ENCODE measurements around the gene MAT2A.

MAT2A gene

DNA sequence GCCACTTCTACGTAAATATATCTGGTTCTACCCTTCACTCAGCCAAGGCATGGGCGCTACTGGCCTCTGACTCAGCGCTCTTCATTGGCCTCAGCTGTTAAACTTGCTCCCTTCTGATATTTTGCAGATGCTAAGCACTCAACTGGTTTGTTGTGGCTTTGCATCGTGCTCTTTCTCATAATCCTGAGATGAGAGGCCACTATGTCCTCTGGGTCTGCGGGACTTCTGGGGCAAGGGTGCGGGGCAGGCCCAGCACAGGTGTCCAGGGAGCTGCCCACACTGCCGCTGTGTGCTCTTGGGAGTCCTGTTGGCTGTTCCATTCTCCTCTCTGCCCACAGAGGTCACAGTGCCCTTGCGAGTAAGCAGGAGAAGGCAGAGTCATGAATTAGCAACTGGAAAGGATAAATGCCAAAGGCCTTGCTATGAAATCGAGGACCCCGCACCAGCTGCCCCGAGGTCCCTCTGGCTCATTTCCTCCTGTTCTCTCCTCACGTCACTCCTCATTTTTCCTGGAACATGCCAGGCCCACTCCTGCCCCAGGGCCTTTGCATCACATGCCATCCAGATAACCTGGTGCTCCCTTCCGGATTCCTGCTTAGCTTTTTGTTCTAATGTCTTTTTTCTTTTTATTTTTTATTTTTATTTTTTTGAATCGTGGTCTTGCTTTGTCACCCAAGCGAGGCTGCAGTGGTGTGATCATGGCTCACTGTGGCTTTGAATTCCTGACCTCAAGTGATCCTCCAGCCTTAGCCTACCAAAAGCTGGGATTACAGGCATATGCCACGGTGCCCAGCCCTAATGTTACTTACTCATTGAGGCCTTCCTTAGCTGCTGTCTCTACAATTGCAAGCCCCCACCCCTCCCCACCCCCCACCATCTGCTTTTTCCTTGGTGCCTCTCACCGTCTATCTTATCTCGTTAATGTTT lies 34.9 kb upstream of the MAT2A start:
- H3K27ac ChIP-seq (ENCODE audit: low read length, poor library complexity, severe bottlenecking), result peak overlapping the region; percentile 80
- H4K91ac ChIP-seq (ENCODE audit: low read length), result peak overlapping the region; percentile 83
- H3K4me1 ChIP-seq (ENCODE audit: control insufficient read depth, insufficient read depth, low read depth, low read length), result peaks cover 19% of the 10 kb centered on the region
- H3K27me3 ChIP-seq (ENCODE audit: control insufficient read depth in 1 of 2, insufficient read depth in 1 of 2, low read length in 2 of 2), result no peaks in the 10 kb centered on the region
- no peak overlapping the region for H3K14ac ChIP-seq (ENCODE audit: low read length in 2 of 2)
- H2AFZ ChIP-seq (ENCODE audit: low read depth, low read length), result no peak overlapping the region
- 66% methylated on average over 17 of the region's 18 CpGs for WGBS
- H2BK12ac ChIP-seq (ENCODE audit: low read length in 2 of 2), result peak overlapping the region; percentile 75 to 95
- H3K23ac ChIP-seq (ENCODE audit: low read length in 2 of 2), result no peak overlapping the region
- H3K9ac ChIP-seq (ENCODE audit: low read length), result peak overlapping the region; percentile 64
- peak overlapping the region; percentile 81 for H2BK15ac ChIP-seq (ENCODE audit: low read depth, poor library complexity, severe bottlenecking)
- H4K8ac ChIP-seq (ENCODE audit: low read length), result peak overlapping the region; percentile 76
- no peak overlapping the region for H3K4me3 ChIP-seq (ENCODE audit: insufficient read depth in 1 of 2, low read depth in 1 of 2, low read length in 2 of 2)
- peak; percentile 71 for DNase-seq
- H2AK5ac ChIP-seq (ENCODE audit: low read length, severe bottlenecking), result peak overlapping the region; percentile 37
- H3K36me3 ChIP-seq (ENCODE audit: control insufficient read depth in 1 of 2, insufficient read depth in 2 of 2, low read depth in 1 of 2, low read length in 2 of 2), result no peaks in the 10 kb centered on the region
- peak overlapping the region; percentile 15 to 73 for H3K4ac ChIP-seq (ENCODE audit: low read depth in 1 of 2, low read length in 2 of 2)
- H2BK5ac ChIP-seq (ENCODE audit: low read depth, low read length, poor library complexity, severe bottlenecking), result no peak overlapping the region
- H3K79me1 ChIP-seq (replicated peaks; ENCODE audit: low read length, poor library complexity, severe bottlenecking), result no peaks in the 10 kb centered on the region
- no peaks in the 10 kb centered on the region for H3K9me3 ChIP-seq (ENCODE audit: control insufficient read depth, low read length)
- peak overlapping the region; percentile 89 for H3K18ac ChIP-seq (ENCODE audit: low read depth in 1 of 2, low read length in 2 of 2)
- peak overlapping the region; percentile 7 for H3K4me2 ChIP-seq (ENCODE audit: low read length, poor library complexity, severe bottlenecking)
- peak overlapping the region; percentile 74 for H2BK120ac ChIP-seq (ENCODE audit: low read depth, low read length)

DNA sequence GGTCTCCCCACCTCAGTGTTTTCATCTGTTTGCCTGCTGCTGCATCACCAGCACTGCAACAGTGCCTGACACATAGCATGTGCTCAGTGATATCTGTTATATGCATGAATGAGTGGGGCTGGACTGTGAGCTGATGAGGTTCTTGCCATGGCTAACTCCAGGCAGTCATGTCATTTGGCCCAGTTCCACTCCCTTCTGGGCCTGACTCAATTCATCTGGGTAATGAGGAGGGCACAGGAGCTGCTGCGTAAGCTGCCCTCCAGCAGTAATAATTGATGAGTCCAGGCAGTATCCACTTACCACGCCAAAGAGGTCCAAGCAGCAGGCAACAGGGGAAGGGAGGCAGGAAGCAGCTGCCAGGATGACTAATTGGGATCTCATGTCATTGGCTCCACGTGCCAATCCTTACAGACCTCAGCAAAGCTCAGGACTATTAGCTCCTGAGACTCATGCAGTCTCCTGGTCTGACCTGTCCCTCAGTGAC lies 34.1 kb upstream of the MAT2A start:
- Histone ChIP-seq H2BK5ac (ENCODE audit: low read depth, low read length, poor library complexity, severe bottlenecking) (no peak overlapping the region), H3K14ac (ENCODE audit: low read length in 2 of 2) (peak overlapping the region in 1 of 2 experiments; percentile 2), H3K9ac (ENCODE audit: low read length) (peak overlapping the region; percentile 80), H4K91ac (ENCODE audit: low read length) (peak overlapping the region; percentile 83), H3K27ac (ENCODE audit: low read length, poor library complexity, severe bottlenecking) (peak overlapping the region; percentile 80), H2AFZ (ENCODE audit: low read depth, low read length) (no peak overlapping the region), H3K27me3 (ENCODE audit: control insufficient read depth in 1 of 2, insufficient read depth in 1 of 2, low read length in 2 of 2) (no peaks in the 10 kb centered on the region), H3K4me1 (ENCODE audit: control insufficient read depth, insufficient read depth, low read depth, low read length) (peaks cover 19% of the 10 kb centered on the region), H3K36me3 (ENCODE audit: control insufficient read depth in 1 of 2, insufficient read depth in 2 of 2, low read depth in 1 of 2, low read length in 2 of 2) (no peaks in the 10 kb centered on the region), H3K18ac (ENCODE audit: low read depth in 1 of 2, low read length in 2 of 2) (peak overlapping the region; percentile 80 to 89), H3K4me3 (ENCODE audit: insufficient read depth in 1 of 2, low read depth in 1 of 2, low read length in 2 of 2) (no peak overlapping the region), H3K23ac (ENCODE audit: low read length in 2 of 2) (no peak overlapping the region), H2BK15ac (ENCODE audit: low read depth, poor library complexity, severe bottlenecking) (no peak overlapping the region), H4K8ac (ENCODE audit: low read length) (peak overlapping the region; percentile 76), H2BK120ac (ENCODE audit: low read depth, low read length) (peak overlapping the region; percentile 74), H3K4me2 (ENCODE audit: low read length, poor library complexity, severe bottlenecking) (peak overlapping the region; percentile 7), H3K4ac (ENCODE audit: low read depth in 1 of 2, low read length in 2 of 2) (peak overlapping the region; percentile 5 to 67), H2BK12ac (ENCODE audit: low read length in 2 of 2) (peak overlapping the region; percentile 23 to 95), H3K79me1 (replicated peaks; ENCODE audit: low read length, poor library complexity, severe bottlenecking) (no peaks in the 10 kb centered on the region), H2AK5ac (ENCODE audit: low read length, severe bottlenecking) (no peak overlapping the region), H3K9me3 (ENCODE audit: control insufficient read depth, low read length) (no peaks in the 10 kb centered on the region)
- DNase-seq, result peak; percentile 93
- 1% methylated on average over 3 of the region's 3 CpGs for WGBS

DNA sequence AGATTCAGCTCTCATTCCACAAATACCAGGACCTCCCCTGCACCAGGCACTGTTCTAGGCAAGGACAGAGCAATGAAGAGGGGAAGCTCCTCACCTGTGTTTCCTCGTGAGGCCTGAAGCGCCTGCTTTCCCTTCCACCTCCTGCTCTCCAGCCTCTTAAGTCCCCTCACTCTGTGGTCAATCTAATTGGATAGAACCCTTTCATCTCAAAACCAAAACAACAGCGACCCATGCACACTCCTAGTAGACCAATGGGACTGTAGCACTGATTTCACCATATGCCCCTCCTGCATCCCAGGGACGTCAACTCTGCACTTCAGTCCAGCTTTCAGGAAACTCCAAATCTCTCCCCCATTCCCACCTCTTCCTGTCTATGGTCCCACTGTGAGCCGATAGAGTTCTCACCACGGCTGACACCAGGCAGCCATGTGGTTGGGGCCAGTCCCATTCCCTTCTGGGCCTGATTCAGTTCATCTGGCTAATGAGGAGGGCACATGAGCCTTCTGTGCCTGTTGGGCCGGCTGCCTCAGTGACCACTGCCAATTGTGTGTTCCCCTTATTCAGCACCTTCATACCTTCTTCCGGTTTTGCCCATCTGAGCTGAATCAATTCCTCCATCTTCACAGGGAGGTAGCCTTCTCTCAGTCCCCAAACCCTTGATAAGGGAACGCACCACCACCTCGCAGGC lies 33.3 kb upstream of the MAT2A start:
- peak overlapping the region; percentile 64 to 93 for H3K18ac ChIP-seq (ENCODE audit: low read depth in 1 of 2, low read length in 2 of 2)
- H3K27me3 ChIP-seq (ENCODE audit: control insufficient read depth in 1 of 2, insufficient read depth in 1 of 2, low read length in 2 of 2), result no peaks in the 10 kb centered on the region
- H2BK15ac ChIP-seq (ENCODE audit: low read depth, poor library complexity, severe bottlenecking), result no peak overlapping the region
- H2BK12ac ChIP-seq (ENCODE audit: low read length in 2 of 2), result peak overlapping the region; percentile 95 to 99
- H3K4me1 ChIP-seq (ENCODE audit: control insufficient read depth, insufficient read depth, low read depth, low read length), result peaks cover 19% of the 10 kb centered on the region
- H3K79me1 ChIP-seq (replicated peaks; ENCODE audit: low read length, poor library complexity, severe bottlenecking), result no peaks in the 10 kb centered on the region
- peak overlapping the region; percentile 85 for H2BK120ac ChIP-seq (ENCODE audit: low read depth, low read length)
- no peaks in the 10 kb centered on the region for H3K36me3 ChIP-seq (ENCODE audit: control insufficient read depth in 1 of 2, insufficient read depth in 2 of 2, low read depth in 1 of 2, low read length in 2 of 2)
- H3K4ac ChIP-seq (ENCODE audit: low read depth in 1 of 2, low read length in 2 of 2), result peak overlapping the region; percentile 30 to 42
- H3K9me3 ChIP-seq (ENCODE audit: control insufficient read depth, low read length), result no peaks in the 10 kb centered on the region
- H3K4me2 ChIP-seq (ENCODE audit: low read length, poor library complexity, severe bottlenecking), result no peak overlapping the region
- H3K23ac ChIP-seq (ENCODE audit: low read length in 2 of 2), result peak overlapping the region in 1 of 2 experiments; percentile 56
- no peak for DNase-seq
- peak overlapping the region; percentile 80 for H3K27ac ChIP-seq (ENCODE audit: low read length, poor library complexity, severe bottlenecking)
- no peak overlapping the region for H2AFZ ChIP-seq (ENCODE audit: low read depth, low read length)
- H4K91ac ChIP-seq (ENCODE audit: low read length), result peak overlapping the region; percentile 94
- H2AK5ac ChIP-seq (ENCODE audit: low read length, severe bottlenecking), result peak overlapping the region; percentile 33
- 90% methylated on average over 10 of the region's 10 CpGs for WGBS
- peak overlapping the region; percentile 80 for H3K9ac ChIP-seq (ENCODE audit: low read length)
- H2BK5ac ChIP-seq (ENCODE audit: low read depth, low read length, poor library complexity, severe bottlenecking), result no peak overlapping the region
- peak overlapping the region; percentile 57 for H4K8ac ChIP-seq (ENCODE audit: low read length)
- H3K4me3 ChIP-seq (ENCODE audit: insufficient read depth in 1 of 2, low read depth in 1 of 2, low read length in 2 of 2), result no peak overlapping the region
- no peak overlapping the region for H3K14ac ChIP-seq (ENCODE audit: low read length in 2 of 2)

DNA sequence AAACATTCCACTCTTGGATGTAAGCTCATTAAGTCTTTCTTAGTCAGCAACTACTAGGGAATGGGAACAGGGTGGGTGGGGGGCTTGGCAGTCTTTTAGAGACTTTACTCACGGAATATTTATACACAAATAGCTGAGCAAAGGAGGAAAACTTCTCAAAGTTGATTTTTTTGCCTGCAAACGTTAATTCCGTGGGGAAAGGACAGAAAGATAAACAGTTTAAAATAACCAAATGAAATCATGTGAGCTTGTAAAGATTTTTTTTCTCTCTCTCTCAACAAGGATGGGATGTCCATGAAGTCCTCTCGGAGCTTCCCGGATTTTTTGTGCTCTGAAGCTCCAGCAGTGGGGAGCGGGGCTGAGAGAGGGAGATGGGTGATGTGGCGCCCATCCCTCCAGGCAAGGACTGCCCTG lies 32.2 kb upstream of the MAT2A start:
- Histone ChIP-seq H3K36me3 (ENCODE audit: control insufficient read depth in 1 of 2, insufficient read depth in 2 of 2, low read depth in 1 of 2, low read length in 2 of 2) (no peaks in the 10 kb centered on the region), H3K79me1 (replicated peaks; ENCODE audit: low read length, poor library complexity, severe bottlenecking) (no peaks in the 10 kb centered on the region), H4K91ac (ENCODE audit: low read length) (no peak overlapping the region), H3K4me2 (ENCODE audit: low read length, poor library complexity, severe bottlenecking) (no peak overlapping the region), H3K9me3 (ENCODE audit: control insufficient read depth, low read length) (no peaks in the 10 kb centered on the region), H3K4ac (ENCODE audit: low read depth in 1 of 2, low read length in 2 of 2) (peak overlapping the region in 1 of 2 experiments; percentile 34), H3K9ac (ENCODE audit: low read length) (peak overlapping the region; percentile 80), H2AFZ (ENCODE audit: low read depth, low read length) (no peak overlapping the region), H2AK5ac (ENCODE audit: low read length, severe bottlenecking) (no peak overlapping the region), H2BK15ac (ENCODE audit: low read depth, poor library complexity, severe bottlenecking) (no peak overlapping the region), H2BK120ac (ENCODE audit: low read depth, low read length) (peak overlapping the region; percentile 2), H3K4me3 (ENCODE audit: insufficient read depth in 1 of 2, low read depth in 1 of 2, low read length in 2 of 2) (no peak overlapping the region), H2BK5ac (ENCODE audit: low read depth, low read length, poor library complexity, severe bottlenecking) (no peak overlapping the region), H4K8ac (ENCODE audit: low read length) (no peak overlapping the region), H3K27ac (ENCODE audit: low read length, poor library complexity, severe bottlenecking) (no peak overlapping the region), H3K18ac (ENCODE audit: low read depth in 1 of 2, low read length in 2 of 2) (peak overlapping the region in 1 of 2 experiments; percentile 50), H3K4me1 (ENCODE audit: control insufficient read depth, insufficient read depth, low read depth, low read length) (peaks cover 19% of the 10 kb centered on the region), H2BK12ac (ENCODE audit: low read length in 2 of 2) (peak overlapping the region in 1 of 2 experiments; percentile 26), H3K14ac (ENCODE audit: low read length in 2 of 2) (no peak overlapping the region), H3K23ac (ENCODE audit: low read length in 2 of 2) (no peak overlapping the region), H3K27me3 (ENCODE audit: control insufficient read depth in 1 of 2, insufficient read depth in 1 of 2, low read length in 2 of 2) (no peaks in the 10 kb centered on the region)
- WGBS, result 72% methylated on average over 5 of the region's 7 CpGs
- peak; percentile 73 for DNase-seq
